Ovary (tissue), 9 donors: ENCODE measurements around the gene AADACL4. TPM values are rescaled to one million over a fixed set of nuclear protein-coding genes. Genes with fewer than 3 reads are reported as not detected.
"Not testable (repeated sequence)": the region's sequence is repeated elsewhere in the genome, so short reads cannot be mapped to it uniquely, and the experiment has no call there.

Source experiments
- DNase-seq, 5 donors: peaks; one replicate each; pipeline ENCODE4 v3.0.0-alpha.2; 2019 to 2020
- H3K27ac ChIP-seq, 2 donors: fragments of 200-600 bp; one replicate each; pipeline versions ENCODE4 v1.5.1 to v1.8.0; 2019 to 2022
- H3K27me3 ChIP-seq: fragments of 200-600 bp; one replicate; pipeline ENCODE4 v1.8.0; 2022
- H3K36me3 ChIP-seq: fragments of 200-600 bp; sonication (generic); one replicate; pipeline ENCODE4 v1.5.1; 2019
- H3K4me1 ChIP-seq: one replicate; pipeline ENCODE4 v1.8.1; 2013; ENCODE audit warnings: mild to moderate bottlenecking, moderate library complexity; ENCODE audit not compliant: insufficient read depth
- H3K4me3 ChIP-seq: fragments of 200-600 bp; sonication (generic); one replicate; pipeline ENCODE4 v1.5.1; 2017
- H3K9me3 ChIP-seq, 2 donors: fragments of 200-600 bp in 1 of 2; sonication (generic) in 1 of 2; one replicate each; pipeline versions ENCODE4 v1.5.1 to v1.8.1; 2013 to 2019; ENCODE audit warnings: mild to moderate bottlenecking in 1 of 2, moderate library complexity in 1 of 2
- EP300 ChIP-seq: sonication (generic); formaldehyde crosslinking; IDR thresholded peaks from one replicate; pipeline ENCODE4 v1.6.1; 2017; ENCODE audit warnings: antibody characterized with exemption
- POLR2A ChIP-seq: fragments of 450-650 bp; IDR thresholded peaks from one replicate; pipeline ENCODE4 v1.6.1; 2017; ENCODE audit warnings: antibody characterized with exemption, mild to moderate bottlenecking, moderate library complexity
- WGBS, 3 donors: extraction: QIAGEN DNeasy Blood & Tissue Kit in 1 of 3; methylation state at CpG; one replicate each; pipeline versions ENCODE4 v1.1.5 to v1.1.7; 2013 to 2017; 5-methylcytosine and 5-hydroxymethylcytosine counted together
- intact Hi-C, 4 donors: fragments of 100-400 bp; cut with DNase I; formaldehyde crosslinking; loops; one replicate each; pipeline versions ENCODE4 v1.11.0 to v1.15.1; 2022 to 2023
- polyA plus RNA-seq, 2 donors: library from polyadenylated mRNA; stranded (reverse); fragments of 200-250 nt in 1 of 2; fragments of 350-450 nt in 1 of 2; fragmentation: Illumina TruSeq in 1 of 2; extraction: RNeasy Lipid Tissue Mini Kit (QIAGEN cat#74804) in 1 of 2; gene quantifications; one replicate each; pipeline ENCODE4 v1.2.3, GENCODE V29; 2013 to 2014
- total RNA-seq, 7 donors: library from RNA; depleted of rRNA in 2 of 7; stranded (reverse); fragments of >200 nt in 2 of 7; fragmentation: NEBNext Ultra II Directional in 3 of 7; extraction: Animal tissue kit (Norgen Biotek cat#: 25700) in 3 of 7; gene quantifications; one replicate each; pipeline versions ENCODE4 v1.1.0 to v1.2.4, GENCODE V29; 2016 to 2023
- TF ChIP-seq, protein P1 (sequence below), 3 donors: fragments of 450-650 bp in 2 of 3; fragments of 200-600 bp in 1 of 3; IDR thresholded peaks; one replicate each; pipeline versions ENCODE4 v1.5.1 to v1.8.0; 2016 to 2022; ENCODE audit warnings: antibody characterized with exemption in 3 of 3, mild to moderate bottlenecking in 1 of 3
- donor health status: DM: no; HTN: no; CAD: no; lungs with moderate emphysema.
- donor health status: DM: no; HTN: no; CAD: no.
- donor health status: Bipolar disorder and iron deficiency.
- donor health status: DM: yes; HTN: yes; CAD: no.
- donor health status: DM: no; HTN: no; CAD: no.
- donor health status: DM: yes; HTN: yes; CAD: no.

The AADACL4 gene
- total and polyA plus RNA-seq, 9 donors = 0.38 TPM; not detected in 8

DNA sequence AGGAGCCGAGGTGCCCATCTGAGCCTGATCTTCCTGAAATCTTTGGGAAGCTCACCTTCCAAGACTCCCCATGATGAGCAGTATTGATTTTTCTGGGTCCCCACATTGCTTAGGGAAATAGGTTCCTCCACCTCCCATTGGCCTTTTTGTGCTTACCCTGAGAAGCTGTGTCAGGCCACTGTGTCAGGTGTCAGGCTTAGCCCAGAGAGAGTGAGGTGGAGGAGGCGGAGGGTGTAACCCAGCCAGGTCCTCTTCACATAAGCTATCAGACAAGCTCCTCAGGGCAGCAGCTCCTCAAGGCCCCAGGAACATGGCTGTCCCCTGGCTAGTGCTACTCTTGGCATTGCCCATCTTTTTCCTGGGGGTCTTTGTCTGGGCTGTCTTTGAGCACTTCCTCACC lies 352 bp downstream of the AADACL4 start:
- DNase-seq = no peak
- Histone ChIP-seq H3K4me3 (no peak overlapping the region), H3K27ac (no peak overlapping the region), H3K4me1 (no peaks in the 10 kb centered on the region), H3K36me3 (no peaks in the 10 kb centered on the region), H3K27me3 (no peaks in the 10 kb centered on the region), H3K9me3 (no peaks in the 10 kb centered on the region)
- intact Hi-C loops = no loop called here
- TF ChIP-seq, protein P1, sequence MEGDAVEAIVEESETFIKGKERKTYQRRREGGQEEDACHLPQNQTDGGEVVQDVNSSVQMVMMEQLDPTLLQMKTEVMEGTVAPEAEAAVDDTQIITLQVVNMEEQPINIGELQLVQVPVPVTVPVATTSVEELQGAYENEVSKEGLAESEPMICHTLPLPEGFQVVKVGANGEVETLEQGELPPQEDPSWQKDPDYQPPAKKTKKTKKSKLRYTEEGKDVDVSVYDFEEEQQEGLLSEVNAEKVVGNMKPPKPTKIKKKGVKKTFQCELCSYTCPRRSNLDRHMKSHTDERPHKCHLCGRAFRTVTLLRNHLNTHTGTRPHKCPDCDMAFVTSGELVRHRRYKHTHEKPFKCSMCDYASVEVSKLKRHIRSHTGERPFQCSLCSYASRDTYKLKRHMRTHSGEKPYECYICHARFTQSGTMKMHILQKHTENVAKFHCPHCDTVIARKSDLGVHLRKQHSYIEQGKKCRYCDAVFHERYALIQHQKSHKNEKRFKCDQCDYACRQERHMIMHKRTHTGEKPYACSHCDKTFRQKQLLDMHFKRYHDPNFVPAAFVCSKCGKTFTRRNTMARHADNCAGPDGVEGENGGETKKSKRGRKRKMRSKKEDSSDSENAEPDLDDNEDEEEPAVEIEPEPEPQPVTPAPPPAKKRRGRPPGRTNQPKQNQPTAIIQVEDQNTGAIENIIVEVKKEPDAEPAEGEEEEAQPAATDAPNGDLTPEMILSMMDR (IDR thresholded peaks at IDR 0.05) = no peak
- no peak for TF ChIP-seq POLR2A
- no peak for TF ChIP-seq EP300
- 91 to 95% (median 93%) methylated on average over 2 of the region's 2 CpGs for WGBS, 3 donors

DNA sequence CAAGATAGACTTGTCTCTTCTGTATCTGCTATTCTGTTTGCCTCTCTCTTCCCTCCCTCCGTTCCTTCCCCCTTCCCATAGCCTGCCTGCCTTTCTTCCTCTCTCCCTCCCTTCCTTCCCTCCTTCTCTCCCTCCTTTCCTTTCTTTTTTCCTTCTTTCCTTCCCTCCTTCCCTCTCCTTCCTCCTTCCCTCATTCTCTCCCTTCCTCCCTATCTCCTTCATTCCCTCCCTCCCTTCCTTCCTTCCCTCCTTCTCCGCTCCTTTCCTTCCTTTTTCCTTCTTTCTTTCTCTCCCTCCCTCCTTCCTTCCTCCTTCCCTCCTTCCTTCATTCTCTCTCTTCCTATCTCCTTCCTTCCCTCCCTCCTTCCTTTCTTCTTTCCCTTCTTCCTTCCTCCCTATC lies 944 bp downstream of the AADACL4 start:
- WGBS, 3 donors = 94% methylated on average over 2 of the region's 2 CpGs
- H3K36me3 ChIP-seq = no peaks in the 10 kb centered on the region
- no peaks in the 10 kb centered on the region for H3K27me3 ChIP-seq
- no peak for DNase-seq
- H3K4me1 ChIP-seq = no peaks in the 10 kb centered on the region
- TF ChIP-seq, protein P1 (IDR thresholded peaks at IDR 0.05) = no peak
- no peak for TF ChIP-seq POLR2A
- no peak for TF ChIP-seq EP300
- no peak overlapping the region for H3K27ac ChIP-seq
- no peak overlapping the region for H3K4me3 ChIP-seq
- intact Hi-C loops = no loop called here
- H3K9me3 ChIP-seq = no peaks in the 10 kb centered on the region

DNA sequence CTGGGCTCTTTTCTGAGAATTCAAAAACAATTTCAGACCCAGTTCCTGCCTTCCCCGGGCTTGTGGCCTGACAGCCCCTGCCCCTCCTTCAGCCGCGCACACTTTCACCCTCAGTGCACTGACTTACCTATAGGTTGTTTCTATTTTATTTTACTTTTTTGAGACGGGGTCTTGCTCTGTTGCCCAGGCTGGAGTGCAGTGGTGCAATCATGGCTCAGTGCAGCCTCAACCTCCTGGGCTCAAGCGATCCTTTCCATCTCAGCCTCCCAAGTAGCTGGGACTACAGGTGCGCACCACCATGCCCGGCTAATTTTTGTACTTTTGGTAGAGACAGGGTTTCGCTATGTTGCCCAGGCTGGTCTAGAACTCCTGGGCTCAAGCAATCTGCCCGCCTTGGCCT lies 1.5 kb downstream of the AADACL4 start:
- 91 to 94% (median 93%) methylated on average over 9 of the region's 9 CpGs for WGBS, 3 donors
- H3K4me3 ChIP-seq, DNase-seq, H3K9me3 ChIP-seq, H3K27me3 ChIP-seq, H3K27ac ChIP-seq, intact Hi-C loops, H3K4me1 ChIP-seq, H3K36me3 ChIP-seq: not testable (repeated sequence)

DNA sequence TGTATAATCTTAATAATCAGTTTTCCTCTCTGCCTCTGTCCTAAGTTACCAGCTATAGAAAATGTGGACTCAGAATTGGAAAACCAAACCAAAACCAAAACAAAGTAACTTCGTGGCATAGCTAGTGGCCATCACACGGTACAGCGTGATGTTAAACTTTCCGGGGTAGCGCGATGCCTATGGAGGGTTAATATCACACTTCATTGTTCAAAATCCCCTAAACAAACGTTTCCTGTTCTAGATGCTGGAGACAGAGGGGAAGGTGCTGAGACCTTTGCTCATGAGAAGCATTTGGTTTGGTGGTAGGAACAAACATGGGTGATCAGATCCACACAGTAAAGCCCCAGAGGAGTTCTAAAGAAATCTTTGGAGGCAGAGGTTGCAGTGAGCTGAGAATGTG lies 4.9 kb downstream of the AADACL4 start:
- H3K4me3 ChIP-seq = no peak overlapping the region
- DNase-seq = no peak
- TF ChIP-seq, protein P1 (IDR thresholded peaks at IDR 0.05) = no peak
- TF ChIP-seq POLR2A = no peak
- 85 to 90% (median 88%) methylated on average over 7 of the region's 7 CpGs for WGBS, 3 donors
- intact Hi-C loops = no loop called here
- H3K36me3 ChIP-seq = no peaks in the 10 kb centered on the region
- H3K27ac ChIP-seq = no peak overlapping the region
- H3K4me1 ChIP-seq = peaks cover 4% of the 10 kb centered on the region
- no peaks in the 10 kb centered on the region for H3K9me3 ChIP-seq
- no peaks in the 10 kb centered on the region for H3K27me3 ChIP-seq

DNA sequence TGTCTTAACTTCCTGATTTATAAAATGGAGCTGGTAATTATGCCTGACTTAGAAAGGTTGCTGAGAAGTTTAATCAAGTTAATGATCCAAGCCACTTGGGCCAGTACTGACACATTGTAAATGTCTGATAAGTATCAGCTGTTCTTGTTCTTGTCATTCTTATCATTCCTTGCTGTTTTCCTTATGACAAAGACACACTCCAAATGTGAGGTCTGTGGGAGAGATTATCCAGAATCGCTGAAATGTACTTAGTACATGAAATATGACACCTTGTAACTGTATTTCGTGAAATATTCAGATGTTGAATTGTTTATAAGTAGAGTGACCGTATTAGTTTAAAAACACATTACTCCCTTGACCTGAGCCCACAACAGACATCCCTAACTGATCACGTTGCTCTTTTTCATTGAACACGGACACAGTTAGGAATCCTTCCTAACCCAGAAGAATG lies 6.1 kb downstream of the AADACL4 start:
- peaks cover 4% of the 10 kb centered on the region for H3K4me1 ChIP-seq
- H3K9me3 ChIP-seq = no peaks in the 10 kb centered on the region
- intact Hi-C loops = loop anchor here in 1 of 4 donors (10.0 kb wide), 1 partner anchor 525 kb away; no protein-coding TSS in a partner anchor
- no peak for DNase-seq
- no peaks in the 10 kb centered on the region for H3K27me3 ChIP-seq
- TF ChIP-seq, protein P1 (IDR thresholded peaks at IDR 0.05) = no peak
- TF ChIP-seq EP300 (no peak), POLR2A (no peak)
- no peak overlapping the region for H3K27ac ChIP-seq
- no peak overlapping the region for H3K4me3 ChIP-seq
- WGBS, 3 donors = 8 to 15% (median 14%) methylated on average over 5 of the region's 5 CpGs
- no peaks in the 10 kb centered on the region for H3K36me3 ChIP-seq
